ENCODE measurements around the gene WNT2.

DNA sequence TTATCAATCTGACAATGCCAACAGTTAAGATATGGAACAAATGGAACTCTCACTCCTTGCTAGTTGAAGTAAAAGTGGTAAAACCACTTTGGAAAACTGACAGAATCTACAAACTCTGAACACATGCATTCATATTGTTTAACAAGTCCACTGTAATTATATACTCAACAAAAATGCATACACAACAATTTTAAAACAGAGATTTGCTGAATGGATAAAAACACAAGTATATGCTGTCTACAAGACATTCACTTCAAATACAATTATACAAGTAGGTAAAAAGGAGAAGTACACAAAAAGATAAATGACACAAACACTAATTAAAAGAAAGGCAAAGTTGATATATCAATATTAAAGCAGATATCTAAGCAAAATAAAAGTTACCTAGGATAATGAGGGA lies 9.2 kb upstream of the WNT2 start:
- TF ChIP-seq HDGF (IDR thresholded peaks at IDR 0.05; ENCODE audit: borderline replicate concordance): no peak
- TF ChIP-seq BHLHE40 (IDR thresholded peaks at IDR 0.05; ENCODE audit: borderline replicate concordance): no peak
- TF ChIP-seq SP1 (IDR thresholded peaks at IDR 0.05): no peak

Data from HEK293T (cell line).